Small intestine (tissue), 16 donors: ENCODE results near the gene GLRX. TPM values are rescaled to one million over a fixed set of nuclear protein-coding genes. Genes with fewer than 3 reads are reported as not detected.
"Not testable (repeated sequence)": the region's sequence is repeated elsewhere in the genome, so short reads cannot be mapped to it uniquely, and the experiment has no call there.

Experiments used
- DNase-seq, 2 donors: peaks; one replicate each; pipeline versions ENCODE4 v3.0.0 to v3.0.0-alpha.2; 2013
- FAIRE-seq: peaks from 2 replicates; lab custom pipeline; 2012; peaks lifted over from hg19 to GRCh38; lab: Jason Lieb, UNC
- H3K27ac ChIP-seq, 3 donors: one replicate each; pipeline ENCODE4 v1.5.1; 2013; ENCODE audit warnings: low read length in 2 of 3, mild to moderate bottlenecking in 2 of 3, control low read depth in 1 of 3, inconsistent platforms in 1 of 3, low read depth in 1 of 3, moderate library complexity in 1 of 3
- H3K27me3 ChIP-seq, 3 donors: one replicate each; pipeline ENCODE4 v1.6.1; 2013; ENCODE audit warnings: low read length in 3 of 3, inconsistent platforms in 1 of 3; ENCODE audit not compliant: control insufficient read depth in 3 of 3, insufficient read depth in 3 of 3
- H3K36me3 ChIP-seq, 3 donors: one replicate each; pipeline ENCODE4 v1.6.1; 2013; ENCODE audit warnings: low read length in 3 of 3, inconsistent platforms in 1 of 3, low read depth in 1 of 3, mild to moderate bottlenecking in 1 of 3, moderate library complexity in 1 of 3; ENCODE audit not compliant: control insufficient read depth in 3 of 3, insufficient read depth in 2 of 3
- H3K4me1 ChIP-seq, 3 donors: one replicate each; pipeline ENCODE4 v1.6.1; 2013; ENCODE audit warnings: low read length in 2 of 3, inconsistent platforms in 1 of 3, low read depth in 1 of 3, mild to moderate bottlenecking in 1 of 3, moderate library complexity in 1 of 3; ENCODE audit not compliant: control insufficient read depth in 3 of 3, insufficient read depth in 2 of 3
- H3K4me3 ChIP-seq, 3 donors: one replicate each; pipeline ENCODE4 v1.5.1; 2013; ENCODE audit warnings: low read length in 3 of 3, control low read depth in 1 of 3, inconsistent platforms in 1 of 3, low read depth in 1 of 3, mild to moderate bottlenecking in 1 of 3, moderate library complexity in 1 of 3
- H3K9me3 ChIP-seq, 2 donors: one replicate each; pipeline ENCODE4 v1.6.1; 2013; ENCODE audit warnings: low read depth in 1 of 2, low read length in 1 of 2; ENCODE audit not compliant: control insufficient read depth in 2 of 2, insufficient read depth in 1 of 2
- WGBS, 3 donors: extraction: QIAGEN DNeasy Blood & Tissue Kit; methylation state at CpG; one replicate each; pipeline ENCODE4 v1.1.7; 2013; 5-methylcytosine and 5-hydroxymethylcytosine counted together
- long read RNA-seq, 10 donors: transcript quantifications; one replicate each; lab custom pipeline, GENCODE V29; 2026
- polyA plus RNA-seq, 4 donors: library from polyadenylated mRNA; stranded (reverse) in 3 of 4; unstranded in 1 of 4; fragments of 200-250 nt in 3 of 4; fragments of 120-200 nt in 1 of 4; gene quantifications; one replicate each; pipeline versions ENCODE4 v1.2.1 to v1.2.3, GENCODE V29; 2013
- donor health status: healthy with polysubstance abuse.
- donor health status: control.
- donor health status: control.
- donor health status: Bipolar disorder and iron deficiency.
- donor health status: healthy.

GLRX gene
- polyA plus RNA-seq: 100 to 1,000 TPM; 105 to 968 (median 443) TPM
- long read RNA-seq, donor 1, transcript GLRX-201 (3 exons, 1,211 nt): major isoform, 106 of 117 reads
- long read RNA-seq, donor 1, partial matches to known transcripts: 0 of 117 reads
- long read RNA-seq, donor 1, other reads (novel, unspliced or antisense): 9 of 117 reads
- long read RNA-seq, donor 2, transcript GLRX-201 (3 exons, 1,211 nt): major isoform, 65 of 79 reads
- long read RNA-seq, donor 2, partial matches to known transcripts: 0 of 79 reads
- long read RNA-seq, donor 2, other reads (novel, unspliced or antisense): 7 of 79 reads
- long read RNA-seq, donor 3, transcript GLRX-201 (3 exons, 1,211 nt): major isoform, 32 of 44 reads
- long read RNA-seq, donor 3, partial matches to known transcripts: 10 of 44 reads
- long read RNA-seq, donor 3, other reads (novel, unspliced or antisense): 0 of 44 reads
- long read RNA-seq, donor 4: 0 reads
- long read RNA-seq, donor 5, transcript GLRX-201 (3 exons, 1,211 nt): major isoform, 12 of 18 reads
- long read RNA-seq, donor 5, partial matches to known transcripts: 6 of 18 reads
- long read RNA-seq, donor 5, other reads (novel, unspliced or antisense): 0 of 18 reads
- long read RNA-seq, donor 6, transcript GLRX-201 (3 exons, 1,211 nt): major isoform, 80 of 102 reads
- long read RNA-seq, donor 6, partial matches to known transcripts: 12 of 102 reads
- long read RNA-seq, donor 6, other reads (novel, unspliced or antisense): 5 of 102 reads
- long read RNA-seq, donor 7, transcript GLRX-201 (3 exons, 1,211 nt): major isoform, 39 of 191 reads
- long read RNA-seq, donor 7, partial matches to known transcripts: 73 of 191 reads
- long read RNA-seq, donor 7, other reads (novel, unspliced or antisense): 78 of 191 reads
- long read RNA-seq, donor 8, partial matches to known transcripts: 17 of 18 reads
- long read RNA-seq, donor 8, other reads (novel, unspliced or antisense): 0 of 18 reads
- long read RNA-seq, donor 9, transcript GLRX-201 (3 exons, 1,211 nt): major isoform, 24 of 26 reads
- long read RNA-seq, donor 9, partial matches to known transcripts: 0 of 26 reads
- long read RNA-seq, donor 9, other reads (novel, unspliced or antisense): 0 of 26 reads
- long read RNA-seq, donor 10, transcript GLRX-201 (3 exons, 1,211 nt): major isoform, 37 of 44 reads
- long read RNA-seq, donor 10, transcript GLRX-204 (2 exons, 3,407 nt): minor isoform, 6 of 44 reads
- long read RNA-seq, donor 10, partial matches to known transcripts: 0 of 44 reads
- long read RNA-seq, donor 10, other reads (novel, unspliced or antisense): 0 of 44 reads

DNA sequence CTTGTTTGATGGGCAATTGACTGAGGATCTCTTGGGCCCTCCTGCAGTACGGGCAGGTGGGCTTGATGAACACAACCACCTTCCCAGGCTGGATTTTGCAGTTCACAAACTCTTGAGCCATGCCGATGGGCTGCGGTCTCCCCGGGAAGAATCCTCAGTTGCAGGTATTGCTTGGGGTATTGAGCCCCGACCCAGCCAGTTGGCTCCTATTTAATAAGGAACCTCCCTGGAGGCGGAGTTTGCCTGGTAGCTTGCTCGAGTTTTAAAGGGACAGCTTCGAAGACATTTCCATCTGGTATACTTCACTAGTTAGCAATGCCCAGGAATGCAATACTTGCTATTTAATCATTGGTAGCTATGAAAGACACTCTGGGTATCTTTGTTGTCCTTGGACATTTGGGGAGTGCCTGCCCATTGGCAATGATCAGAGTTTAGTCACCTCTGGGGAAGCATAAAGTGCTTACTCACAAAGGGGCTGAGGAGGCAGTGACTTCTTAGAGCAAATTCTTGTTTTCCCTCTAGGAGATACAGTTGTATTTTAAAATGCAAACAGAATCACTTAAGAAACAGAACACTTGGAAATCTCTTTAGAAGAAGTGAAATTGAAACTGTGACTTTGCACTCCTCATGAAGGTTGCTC is at the start of gene GLRX:
TSS of gene GLRX (minus strand) at position 185 of the 640 bp plus-strand sequence. CDS start at position 121, 64 bp downstream.
- FAIRE-seq: no peak
- H3K4me1 ChIP-seq: peaks cover 8 to 49% (median 13%) of the 10 kb centered on the region in 3 donors
- WGBS, 3 donors: 0 to 1% (median 0%) methylated on average over 8 of the region's 8 CpGs

DNA sequence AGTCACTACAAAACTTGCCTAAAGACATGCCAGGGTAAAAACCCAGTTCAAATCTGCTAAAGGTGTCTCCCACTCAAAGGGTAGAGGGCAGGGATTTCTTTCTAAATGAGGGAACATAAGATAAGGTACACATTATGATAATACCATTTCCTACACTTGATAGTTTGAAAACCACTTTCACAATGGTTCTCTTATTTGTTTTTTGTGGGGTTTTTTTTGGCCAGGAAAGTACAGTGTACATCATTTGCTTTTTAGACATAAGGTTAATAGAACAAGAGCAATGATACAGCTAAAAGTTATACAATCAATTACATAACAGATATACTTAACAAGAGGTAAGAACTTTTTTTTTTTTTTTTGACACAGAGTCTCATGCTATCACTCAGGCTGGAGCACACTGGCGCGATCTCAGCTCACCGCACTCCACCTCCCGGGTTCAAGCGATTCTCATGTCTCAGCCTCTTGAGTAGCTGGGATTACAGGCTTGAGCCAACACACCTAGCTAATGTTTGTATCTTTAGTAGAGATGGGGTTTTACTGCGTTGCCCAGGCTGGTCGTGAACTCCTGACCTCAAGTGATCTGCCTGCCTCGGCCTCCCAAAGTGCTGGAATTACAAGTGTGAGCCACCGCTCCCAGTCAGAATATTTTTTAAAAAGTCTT is 48.8 kb upstream of the GLRX start:
- no peak overlapping the region for H3K27ac ChIP-seq
- 96 to 97% (median 97%) methylated on average over 9 of the region's 9 CpGs for WGBS, 3 donors
- H3K27me3 ChIP-seq: no peaks in the 10 kb centered on the region
- H3K4me3 ChIP-seq: no peak overlapping the region
- H3K9me3 ChIP-seq: no peaks in the 10 kb centered on the region
- no peak for FAIRE-seq
- peaks cover 3 to 11% (median 3%) of the 10 kb centered on the region in 3 donors for H3K4me1 ChIP-seq
- DNase-seq: no peak
- H3K36me3 ChIP-seq: no peaks in the 10 kb centered on the region

More for the DNA sequence above, at the start of gene GLRX:
- peak within 1 kb of the TSS; percentile 71 to 87 (median 80) for H3K4me3 ChIP-seq
- peak within 1 kb of the TSS; percentile 87 to 98 (median 93) for H3K27ac ChIP-seq
- H3K9me3 ChIP-seq: no peaks in the 10 kb centered on the region
- H3K27me3 ChIP-seq: no peaks in the 10 kb centered on the region
- DNase-seq: peak; percentile 90 to 93
- H3K36me3 ChIP-seq: peaks cover 0 to 15% (median 0%) of the 10 kb centered on the region in 3 donors

GRCh38 chr5:95870105-95870672 is 47.7 kb upstream of the GLRX start:
- Histone ChIP-seq H3K27ac (peak overlapping the region in 1 of 3 donors; percentile 84), H3K4me1 (peaks cover 4 to 18% (median 4%) of the 10 kb centered on the region in 3 donors), H3K27me3 (no peaks in the 10 kb centered on the region), H3K9me3 (no peaks in the 10 kb centered on the region), H3K36me3 (no peaks in the 10 kb centered on the region), H3K4me3 (no peak overlapping the region)
- DNase-seq (no peak), FAIRE-seq (no peak)
- 55 to 73% (median 61%) methylated on average over 1 of the region's 1 CpG for WGBS, 3 donors

GRCh38 chr5:95869173-95869855 is 46.8 kb upstream of the GLRX start:
- peaks cover 5 to 26% (median 6%) of the 10 kb centered on the region in 3 donors for H3K4me1 ChIP-seq
- not testable (repeated sequence) for FAIRE-seq, H3K27ac ChIP-seq, H3K27me3 ChIP-seq, DNase-seq, H3K9me3 ChIP-seq, H3K36me3 ChIP-seq, H3K4me3 ChIP-seq
- 46 to 81% (median 65%) methylated on average over 3 of the region's 3 CpGs for WGBS, 3 donors

GRCh38 chr5:95868136-95868535 is 45.6 kb upstream of the GLRX start:
- peaks cover 5 to 34% (median 6%) of the 10 kb centered on the region in 3 donors for H3K4me1 ChIP-seq
- 99 to 100% (median 100%) methylated on average over 4 of the region's 4 CpGs for WGBS, 3 donors
- no peak overlapping the region for H3K4me3 ChIP-seq
- no peak overlapping the region for H3K27ac ChIP-seq
- no peaks in the 10 kb centered on the region for H3K9me3 ChIP-seq
- no peaks in the 10 kb centered on the region for H3K27me3 ChIP-seq
- DNase-seq (no peak), FAIRE-seq (no peak)
- H3K36me3 ChIP-seq: no peaks in the 10 kb centered on the region

DNA sequence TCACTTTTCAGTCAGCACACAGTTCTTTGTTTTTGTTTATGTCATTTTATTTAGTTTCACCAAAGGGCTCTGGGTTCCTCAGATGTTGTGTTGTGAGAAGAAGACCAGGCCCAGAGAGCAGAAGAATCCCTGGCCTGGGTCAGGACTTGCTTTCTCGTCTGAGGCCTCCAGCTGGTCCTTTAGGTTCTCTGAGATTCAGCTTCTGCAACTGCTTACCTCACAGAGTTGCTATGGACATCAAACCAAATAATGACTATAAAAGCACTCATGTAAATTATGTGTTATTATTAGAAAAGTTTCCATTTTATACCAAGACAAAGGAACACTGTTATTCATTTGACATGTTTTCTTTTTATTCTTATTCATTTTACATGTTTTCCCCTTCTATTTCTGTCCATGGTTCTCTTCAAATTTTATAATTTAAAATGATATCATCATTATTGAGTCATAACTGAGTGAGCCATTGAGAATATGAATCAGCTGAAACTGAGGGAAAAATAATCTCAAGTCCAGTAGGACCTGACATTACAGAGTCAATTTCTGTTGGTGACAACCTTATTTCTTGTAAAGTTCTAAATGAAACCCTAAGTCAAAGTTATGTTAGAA is 44.0 kb upstream of the GLRX start:
- peaks cover 5 to 50% (median 15%) of the 10 kb centered on the region in 3 donors for H3K4me1 ChIP-seq
- peak overlapping the region in 1 of 3 donors; percentile 46 for H3K27ac ChIP-seq
- H3K4me3 ChIP-seq: no peak overlapping the region
- FAIRE-seq: no peak
- WGBS, 3 donors: 64 to 90% (median 88%) methylated on average over 1 of the region's 1 CpG
- H3K9me3 ChIP-seq: no peaks in the 10 kb centered on the region
- no peak for DNase-seq
- no peaks in the 10 kb centered on the region for H3K27me3 ChIP-seq
- H3K36me3 ChIP-seq: no peaks in the 10 kb centered on the region
